CD4-positive, alpha-beta T cell (primary cell): ENCODE data around the gene SART3. TPM values are rescaled to one million over a fixed set of nuclear protein-coding genes. Genes with fewer than 3 reads are reported as not detected.

ENCODE experiments used
- ATAC-seq: fragments of 200-7000 bp; cut with Tn5 transposase; one replicate; pipeline ENCODE4 v1.10.0; 2022; ENCODE audit warnings: mild to moderate bottlenecking; ENCODE audit not compliant: poor library complexity
- CTCF ChIA-PET: fragments of 350-600 bp; sonication (Branson Sonifier 250); formaldehyde crosslinking; loops from one replicate; lab custom pipeline; 2021; ENCODE audit warnings: antibody characterized with exemption, inconsistent platforms; lab: Charles Lee
- POLR2A ChIA-PET: fragments of 350-600 bp; sonication (Branson Sonifier 250); formaldehyde crosslinking; loops from one replicate; lab custom pipeline; 2021; ENCODE audit warnings: antibody characterized with exemption, inconsistent platforms; lab: Charles Lee
- DNase-seq, 14 experiments: peaks; one replicate each; pipeline ENCODE4 v3.0.0-alpha.2; 2013 to 2020; ENCODE audit warnings: mixed read lengths in 2 of 14
- H3K27ac ChIP-seq, 2 donors: one replicate each; pipeline versions ENCODE4 v1.5.1 to v1.7.0; 2013; ENCODE audit warnings: low read length in 2 of 2, low read depth in 1 of 2, mild to moderate bottlenecking in 1 of 2
- H3K27me3 ChIP-seq, 2 experiments: 1 replicate in 1 of 2; 2 replicates in 1 of 2; pipeline versions ENCODE4 v1.6.1 to v1.7.0; 2013; ENCODE audit warnings: low read length in 2 of 2, control low read depth in 1 of 2, mild to moderate bottlenecking in 1 of 2, moderate library complexity in 1 of 2; ENCODE audit not compliant: insufficient read depth in 2 of 2, control insufficient read depth in 1 of 2
- H3K36me3 ChIP-seq: one replicate; pipeline ENCODE4 v1.6.1; 2013; ENCODE audit warnings: low read length, control low read depth; ENCODE audit not compliant: insufficient read depth
- H3K4me1 ChIP-seq: one replicate; pipeline ENCODE4 v1.6.1; 2013; ENCODE audit warnings: low read length, control low read depth; ENCODE audit not compliant: insufficient read depth
- H3K4me3 ChIP-seq: one replicate; pipeline ENCODE4 v1.5.1; 2013; ENCODE audit warnings: mild to moderate bottlenecking, low read length, moderate library complexity
- H3K9me3 ChIP-seq, 2 experiments: 1 replicate in 1 of 2; 2 replicates in 1 of 2; pipeline versions ENCODE4 v1.6.1 to v1.7.0; 2013; ENCODE audit warnings: low read length in 2 of 2, mild to moderate bottlenecking in 2 of 2, control low read depth in 1 of 2, moderate library complexity in 1 of 2; ENCODE audit not compliant: control insufficient read depth in 1 of 2, insufficient read depth in 1 of 2
- H3K27ac Mint-ChIP-seq: one replicate; pipeline ENCODE4 v1.8.0; 2020; ENCODE audit warnings: mixed read lengths
- H3K27me3 Mint-ChIP-seq: one replicate; pipeline ENCODE4 v1.8.0; 2021; ENCODE audit warnings: mixed read lengths
- H3K36me3 Mint-ChIP-seq: one replicate; pipeline ENCODE4 v1.8.0; 2021; ENCODE audit warnings: low read depth, mixed read lengths
- H3K4me1 Mint-ChIP-seq: one replicate; pipeline ENCODE4 v1.8.0; 2021; ENCODE audit warnings: low read depth, mixed read lengths
- H3K4me3 Mint-ChIP-seq: one replicate; pipeline ENCODE4 v1.8.0; 2020; ENCODE audit warnings: mild to moderate bottlenecking, mixed read lengths
- H3K9me3 Mint-ChIP-seq: one replicate; pipeline ENCODE4 v1.8.0; 2020; ENCODE audit warnings: mixed read lengths
- intact Hi-C, 2 experiments: fragments of 100-400 bp; cut with DNase I in 1 of 2; cut with micrococcal nuclease in 1 of 2; formaldehyde crosslinking; loops; one replicate each; pipeline versions ENCODE4 v1.15.1 to v1.9.0; 2023 to 2025; cut with DNase I, micrococcal nuclease
- total RNA-seq, 174 experiments: library from RNA in 2 of 174; stranded (reverse) in 2 of 174; gene quantifications; one replicate each; pipeline ENCODE4 v1.2.3 and lab custom pipeline; 2021 to 2026
- TF ChIP-seq, protein P1 (sequence below): fragments of 200-600 bp; IDR thresholded peaks from one replicate; pipeline ENCODE4 v1.8.0; 2022; ENCODE audit warnings: antibody characterized with exemption, mild to moderate bottlenecking

Gene SART3
- total RNA-seq, 2 experiments from 2014 or later: 95.1 to 104 TPM

DNA sequence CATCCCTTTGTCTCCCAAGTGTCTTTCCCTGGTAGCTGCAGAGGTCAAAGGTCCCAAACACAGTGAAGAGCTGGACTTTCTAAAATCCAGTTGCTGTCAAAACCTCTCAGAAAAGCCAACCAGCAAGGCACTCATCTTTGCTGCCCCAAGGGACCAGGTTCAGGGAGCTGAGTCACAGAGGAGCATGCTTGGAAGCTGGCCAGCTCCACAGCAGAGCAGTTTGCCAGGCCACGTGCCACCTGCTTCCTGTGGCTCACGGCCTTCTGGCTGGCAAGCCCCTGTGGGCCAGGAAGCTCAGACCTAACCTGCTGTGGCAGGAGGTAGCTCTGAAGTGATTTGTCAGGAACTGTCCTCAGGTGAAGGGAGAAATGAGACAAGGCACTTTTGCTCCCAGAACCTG lies 5.0 kb upstream of the SART3 start:
- peaks cover 52% of the 10 kb centered on the region for H3K36me3 ChIP-seq
- H3K9me3 Mint-ChIP-seq: no peaks in the 10 kb centered on the region
- no peaks in the 10 kb centered on the region for H3K27me3 ChIP-seq
- H3K4me3 ChIP-seq: no peak overlapping the region
- peak overlapping the region; percentile 28 for H3K4me3 Mint-ChIP-seq
- peak; percentile 27 to 86 (median 62) for DNase-seq
- H3K4me1 Mint-ChIP-seq: peaks cover 81% of the 10 kb centered on the region
- no peaks in the 10 kb centered on the region for H3K9me3 ChIP-seq
- peaks cover 60% of the 10 kb centered on the region for H3K4me1 ChIP-seq
- ATAC-seq: no peak
- peaks cover 86% of the 10 kb centered on the region for H3K36me3 Mint-ChIP-seq
- intact Hi-C loops: loop anchor here in 1 of 2 experiments (2.0 to 5.0 kb wide), 3 partner anchors 165 to 527 kb away; partner anchors contain the start of genes ALKBH2 and CORO1C
- peak overlapping the region; percentile 90 for H3K27ac Mint-ChIP-seq
- ChIA-PET POLR2A (interaction anchor here (0.6 to 8.0 kb wide), 3 partner anchors 45 to 67 kb away, joined by 3 to 164 read pairs (median 36); partner anchors contain the start of gene SELPLG), CTCF (interaction anchor here (1.7 to 9.8 kb wide), 3 partner anchors 51 to 238 kb away, joined by 3 to 102 read pairs (median 10); no protein-coding TSS in a partner anchor)
- H3K27me3 Mint-ChIP-seq: no peaks in the 10 kb centered on the region
- TF ChIP-seq, protein P1, sequence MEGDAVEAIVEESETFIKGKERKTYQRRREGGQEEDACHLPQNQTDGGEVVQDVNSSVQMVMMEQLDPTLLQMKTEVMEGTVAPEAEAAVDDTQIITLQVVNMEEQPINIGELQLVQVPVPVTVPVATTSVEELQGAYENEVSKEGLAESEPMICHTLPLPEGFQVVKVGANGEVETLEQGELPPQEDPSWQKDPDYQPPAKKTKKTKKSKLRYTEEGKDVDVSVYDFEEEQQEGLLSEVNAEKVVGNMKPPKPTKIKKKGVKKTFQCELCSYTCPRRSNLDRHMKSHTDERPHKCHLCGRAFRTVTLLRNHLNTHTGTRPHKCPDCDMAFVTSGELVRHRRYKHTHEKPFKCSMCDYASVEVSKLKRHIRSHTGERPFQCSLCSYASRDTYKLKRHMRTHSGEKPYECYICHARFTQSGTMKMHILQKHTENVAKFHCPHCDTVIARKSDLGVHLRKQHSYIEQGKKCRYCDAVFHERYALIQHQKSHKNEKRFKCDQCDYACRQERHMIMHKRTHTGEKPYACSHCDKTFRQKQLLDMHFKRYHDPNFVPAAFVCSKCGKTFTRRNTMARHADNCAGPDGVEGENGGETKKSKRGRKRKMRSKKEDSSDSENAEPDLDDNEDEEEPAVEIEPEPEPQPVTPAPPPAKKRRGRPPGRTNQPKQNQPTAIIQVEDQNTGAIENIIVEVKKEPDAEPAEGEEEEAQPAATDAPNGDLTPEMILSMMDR: no peak
- peak overlapping the region in 1 of 2 donors; percentile 24 for H3K27ac ChIP-seq

DNA sequence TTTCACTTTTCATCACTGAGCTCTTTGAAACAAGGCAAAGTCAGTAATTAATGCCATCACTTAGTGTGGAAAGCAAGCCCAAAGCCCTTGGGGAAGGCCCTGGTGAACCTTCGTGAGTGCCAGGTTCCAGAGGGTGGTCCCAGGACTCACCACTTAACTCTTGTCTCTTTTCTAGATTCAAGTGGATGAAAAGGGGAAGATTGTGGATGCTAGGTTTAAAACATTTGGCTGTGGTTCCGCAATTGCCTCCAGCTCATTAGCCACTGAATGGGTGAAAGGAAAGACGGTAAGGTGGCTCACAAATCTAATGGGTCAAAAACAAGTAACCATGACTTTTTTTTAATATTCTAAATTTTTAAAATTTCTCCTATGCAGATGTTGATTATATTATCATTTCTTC lies 4.2 kb upstream of the SART3 start:
- no peaks in the 10 kb centered on the region for H3K9me3 Mint-ChIP-seq
- no peaks in the 10 kb centered on the region for H3K27me3 Mint-ChIP-seq
- no peaks in the 10 kb centered on the region for H3K27me3 ChIP-seq
- peaks cover 62% of the 10 kb centered on the region for H3K4me1 ChIP-seq
- intact Hi-C loops: loop anchor here in 1 of 2 experiments (2.0 to 5.0 kb wide), 3 partner anchors 166 to 528 kb away; partner anchors contain the start of genes ALKBH2 and CORO1C
- peaks cover 52% of the 10 kb centered on the region for H3K36me3 ChIP-seq
- ATAC-seq: no peak
- peak overlapping the region; percentile 96 for H3K27ac Mint-ChIP-seq
- H3K4me1 Mint-ChIP-seq: peaks cover 78% of the 10 kb centered on the region
- POLR2A ChIA-PET: interaction anchor here (1.5 to 8.0 kb wide), 3 partner anchors 52 to 238 kb away, joined by 5 to 164 read pairs (median 36); partner anchors contain the start of gene SELPLG
- H3K36me3 Mint-ChIP-seq: peaks cover 85% of the 10 kb centered on the region
- CTCF ChIA-PET: interaction anchor here (1.7 to 9.8 kb wide), 3 partner anchors 52 to 239 kb away, joined by 10 to 102 read pairs (median 16); no protein-coding TSS in a partner anchor
- TF ChIP-seq, protein P1: no peak
- DNase-seq: no peak
- no peak overlapping the region for H3K4me3 Mint-ChIP-seq
- H3K9me3 ChIP-seq: no peaks in the 10 kb centered on the region
- H3K4me3 ChIP-seq: no peak overlapping the region
- no peak overlapping the region for H3K27ac ChIP-seq

DNA sequence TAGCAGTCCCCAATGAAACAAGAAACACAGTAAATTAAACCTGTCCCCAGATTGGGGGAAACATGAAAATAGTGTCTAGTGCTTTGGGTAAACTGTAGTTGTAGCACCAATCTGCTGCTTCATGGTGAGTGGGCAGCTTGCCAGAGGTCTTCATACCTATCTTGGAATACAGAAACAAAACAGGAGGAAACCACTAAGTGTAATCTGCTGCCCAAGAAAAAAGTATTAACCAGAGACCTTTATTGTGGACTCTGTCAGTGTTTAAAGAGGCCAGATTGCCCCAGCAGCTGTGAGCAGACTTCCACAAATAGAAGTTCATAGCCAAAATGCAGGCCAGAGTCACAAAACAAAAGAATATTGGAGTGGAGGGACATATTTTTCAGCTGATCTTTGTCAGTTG lies 3.8 kb upstream of the SART3 start:
- POLR2A ChIA-PET: interaction anchor here (1.5 to 8.0 kb wide), 3 partner anchors 52 to 238 kb away, joined by 5 to 164 read pairs (median 36); partner anchors contain the start of gene SELPLG
- peaks cover 87% of the 10 kb centered on the region for H3K36me3 Mint-ChIP-seq
- no peaks in the 10 kb centered on the region for H3K9me3 ChIP-seq

More for the DNA sequence above, 3.8 kb upstream of the SART3 start:
- DNase-seq (no peak), ATAC-seq (no peak)
- CTCF ChIA-PET: interaction anchor here (1.7 to 9.8 kb wide), 2 partner anchors 53 to 238 kb away, joined by 16 to 102 read pairs; no protein-coding TSS in a partner anchor
- peaks cover 78% of the 10 kb centered on the region for H3K4me1 Mint-ChIP-seq
- H3K27me3 Mint-ChIP-seq: no peaks in the 10 kb centered on the region
- TF ChIP-seq, protein P1: no peak
- Histone ChIP-seq H3K27ac (no peak overlapping the region), H3K36me3 (peaks cover 49% of the 10 kb centered on the region), H3K27me3 (no peaks in the 10 kb centered on the region), H3K4me1 (peaks cover 62% of the 10 kb centered on the region), H3K4me3 (no peak overlapping the region)
- H3K27ac Mint-ChIP-seq: peak overlapping the region; percentile 96
- intact Hi-C loops: loop anchor here (2.0 to 5.0 kb wide), 9 partner anchors 47 to 877 kb away; partner anchors contain the start of genes ALKBH2 (in 2 of the 2), CORO1C (in 2 of the 2), FICD (in 1 of the 2) and PRDM4 (in 1 of the 2)
- H3K9me3 Mint-ChIP-seq: no peaks in the 10 kb centered on the region
- H3K4me3 Mint-ChIP-seq: no peak overlapping the region
